GM18907 (cell line): ENCODE results near the gene GLTP.
A peak's percentile ranks its signal among the peaks of the same experiment; 100 is the strongest.
"Not testable (repeated sequence)": the region's sequence is repeated elsewhere in the genome, so short reads cannot be mapped to it uniquely, and the experiment has no call there.

Experiments
- ATAC-seq: cut with Tn5 transposase; IDR thresholded peaks from one replicate; pipeline ENCODE4 v1.9.1; 2021; ENCODE audit warnings: mild to moderate bottlenecking, moderate library complexity; ENCODE audit not compliant: unreplicated experiment

GLTP gene

GRCh38 chr12:109905301-109905700, 25.0 kb upstream of the GLTP start:
- ATAC-seq: no peak

GRCh38 chr12:109902891-109903418, 22.6 kb upstream of the GLTP start:
- ATAC-seq: no peak

DNA sequence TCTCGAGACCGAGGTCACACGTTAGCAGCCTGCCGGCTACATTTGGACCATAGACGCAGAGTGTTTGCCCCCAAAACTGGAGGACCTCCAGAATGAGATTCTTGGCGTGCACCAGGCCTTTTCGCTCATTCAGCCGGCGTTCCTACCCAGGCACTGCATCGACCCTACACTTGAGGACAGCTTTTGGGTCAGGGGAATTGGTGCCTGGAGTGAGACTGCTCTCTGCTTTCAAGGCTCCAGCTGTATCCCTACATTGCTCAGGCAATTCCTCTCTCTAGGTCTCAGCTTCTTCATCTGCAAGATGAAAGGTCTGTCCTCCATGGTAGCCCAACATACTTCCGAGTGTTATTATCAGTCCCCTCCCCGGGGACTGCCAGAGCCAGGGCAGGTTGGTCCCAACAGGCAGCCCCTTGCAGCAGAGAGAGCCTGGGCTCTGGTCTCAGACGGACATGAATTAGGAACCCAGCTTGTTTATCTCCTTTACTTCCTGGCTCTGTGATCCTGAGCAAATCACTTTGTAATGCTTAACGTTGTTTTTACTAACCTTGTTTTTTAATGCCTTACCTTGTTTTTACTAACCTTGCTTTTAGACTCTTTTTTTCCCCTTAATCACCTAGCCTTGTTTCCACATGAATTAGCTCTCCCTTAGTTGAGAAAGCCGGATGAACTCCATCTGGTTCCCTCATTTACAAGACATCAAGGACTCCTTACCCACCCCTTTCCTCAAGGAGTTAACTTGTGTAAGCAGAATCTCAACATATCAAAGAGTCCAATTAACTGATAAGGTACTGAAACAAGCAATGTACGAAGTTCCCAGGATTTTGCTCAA, 20.6 kb upstream of the GLTP start:
- ATAC-seq: peak; percentile 22

- peak; percentile 73 for ATAC-seq
Observed at GRCh38 chr12:109899783-109900751, 19.7 kb upstream of the GLTP start, which contains the start of gene TCHP. Gene TCHP (plus strand): TSS chr12:109900274. CDS start chr12:109903027, 2,753 bp downstream.

- not testable (repeated sequence) for ATAC-seq
Observed at GRCh38 chr12:109899345-109899744, 19.0 kb upstream of the GLTP start.

DNA sequence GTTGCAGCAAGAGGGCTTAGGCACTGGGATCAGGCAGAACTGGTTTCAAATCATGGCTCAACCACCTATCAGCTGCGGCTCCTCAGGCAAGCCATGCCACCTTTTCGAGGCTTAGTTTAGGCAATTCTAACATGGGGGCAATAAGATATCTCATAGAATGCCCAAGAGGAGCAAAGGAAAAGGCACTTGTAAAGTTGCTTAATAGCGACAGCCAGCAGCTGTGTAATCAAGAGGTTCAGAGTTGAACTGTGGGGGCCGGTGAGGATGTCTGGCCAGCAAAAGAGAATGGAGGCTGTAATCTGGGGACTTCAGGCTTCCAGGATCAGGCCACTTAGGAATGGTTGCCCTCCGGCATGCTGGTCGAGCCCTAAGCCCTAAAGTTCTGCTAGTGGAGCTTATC, 16.7 kb upstream of the GLTP start:
- ATAC-seq: no peak

DNA sequence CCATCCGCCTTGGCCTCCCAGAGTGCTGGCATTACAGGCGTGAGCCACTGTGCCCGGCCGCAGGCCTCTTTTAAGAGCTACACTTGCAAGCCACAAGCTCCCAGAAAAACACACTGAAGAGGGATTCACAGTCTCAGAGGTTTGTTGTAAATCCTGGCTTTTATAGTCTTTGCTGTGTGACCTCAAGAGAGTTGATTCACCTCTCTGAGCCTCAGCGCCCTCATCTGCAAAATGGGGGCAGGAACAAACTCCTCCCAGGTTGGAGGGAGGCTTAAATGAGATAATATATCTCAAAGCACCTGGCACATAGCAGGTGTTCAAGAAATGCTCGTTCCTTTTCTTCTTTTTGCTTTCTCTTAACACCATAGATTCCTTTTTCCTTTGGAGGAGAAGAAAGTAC, 15.8 kb upstream of the GLTP start:
- no peak for ATAC-seq

- ATAC-seq: no peak
Observed at GRCh38 chr12:109894939-109895338, 14.6 kb upstream of the GLTP start.

DNA sequence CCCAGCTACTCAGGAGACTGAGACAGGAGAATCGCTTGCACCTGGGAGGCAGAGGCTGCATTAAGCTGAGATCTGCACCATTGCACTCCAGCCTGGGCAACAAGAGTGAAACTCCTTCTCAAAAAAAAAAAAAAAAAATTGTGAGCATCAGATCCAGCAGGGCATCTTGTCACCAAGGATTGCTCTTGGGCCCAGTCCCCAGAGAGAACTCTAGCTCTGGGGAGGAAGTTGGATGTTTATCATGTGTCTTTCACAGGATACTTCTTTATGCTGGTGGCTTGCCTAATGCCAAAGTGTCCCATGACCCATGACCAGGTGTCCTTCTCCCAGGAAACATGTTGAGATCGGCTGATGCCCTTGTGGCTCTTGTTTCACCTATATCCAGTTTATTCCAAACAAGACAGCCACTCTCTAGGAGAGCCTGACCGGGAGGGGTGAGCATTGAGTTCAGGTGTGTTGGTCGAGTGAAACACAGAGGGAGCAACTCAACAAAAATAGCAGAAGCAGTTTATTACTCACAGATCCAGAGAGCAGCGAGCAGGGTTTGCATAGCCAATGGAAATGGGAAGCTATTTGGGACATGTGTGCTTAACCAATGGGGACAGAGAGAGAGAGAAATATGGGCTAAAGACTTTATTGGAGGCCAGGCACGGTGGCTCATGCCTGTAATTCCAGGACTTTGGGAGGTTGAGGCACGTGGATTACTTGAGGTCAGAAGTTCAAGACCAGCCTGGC, 13.1 kb upstream of the GLTP start:
- no peak for ATAC-seq

DNA sequence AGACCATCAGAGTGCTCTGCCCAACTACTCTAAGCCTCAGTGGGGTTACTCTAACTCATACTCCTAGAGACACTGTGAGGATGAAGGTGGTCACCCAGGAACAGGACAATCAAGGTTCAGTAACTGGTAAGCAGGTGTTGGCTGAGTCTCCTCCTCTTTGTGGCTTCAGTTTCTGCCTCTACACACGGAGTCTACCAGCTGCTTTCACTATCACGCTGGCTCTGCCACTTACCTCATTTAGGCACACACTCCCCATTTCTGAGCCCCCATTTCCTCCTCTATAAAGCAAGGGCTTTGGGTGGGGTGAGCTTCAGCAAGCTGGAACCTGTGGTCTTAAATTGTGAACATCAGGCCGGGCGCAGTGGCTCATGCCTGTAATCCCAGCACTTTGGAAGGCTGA, 12.4 kb upstream of the GLTP start:
- ATAC-seq: peak; percentile 68

DNA sequence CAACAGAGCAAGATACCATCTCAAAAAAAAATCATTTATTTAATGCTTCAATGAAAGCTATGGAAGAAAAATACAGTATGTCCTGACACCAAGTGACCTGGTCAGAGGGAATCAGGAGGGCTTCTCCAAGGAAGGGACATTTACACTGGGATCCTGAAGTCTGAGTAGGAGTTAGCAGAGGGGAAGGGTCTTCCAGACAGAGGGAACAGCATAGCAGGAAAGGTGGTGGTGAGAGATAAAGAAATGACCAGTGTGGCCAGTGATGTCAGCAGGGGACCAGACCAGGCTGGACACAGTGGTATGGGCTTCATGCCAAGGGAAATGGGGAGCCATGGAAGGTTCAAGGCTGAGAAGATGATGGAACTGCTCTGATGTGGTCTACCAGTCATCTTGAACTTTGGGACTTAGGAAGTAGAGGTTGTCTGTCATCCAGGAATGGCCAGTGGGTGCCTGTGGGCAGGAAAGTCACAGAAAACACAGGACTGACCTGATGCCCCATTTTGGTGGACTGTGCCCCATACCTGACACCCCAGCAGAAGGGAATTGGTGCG, 11.9 kb upstream of the GLTP start:
- no peak for ATAC-seq

GRCh38 chr12:109891731-109892130, 11.4 kb upstream of the GLTP start:
- ATAC-seq: not testable (repeated sequence)

DNA sequence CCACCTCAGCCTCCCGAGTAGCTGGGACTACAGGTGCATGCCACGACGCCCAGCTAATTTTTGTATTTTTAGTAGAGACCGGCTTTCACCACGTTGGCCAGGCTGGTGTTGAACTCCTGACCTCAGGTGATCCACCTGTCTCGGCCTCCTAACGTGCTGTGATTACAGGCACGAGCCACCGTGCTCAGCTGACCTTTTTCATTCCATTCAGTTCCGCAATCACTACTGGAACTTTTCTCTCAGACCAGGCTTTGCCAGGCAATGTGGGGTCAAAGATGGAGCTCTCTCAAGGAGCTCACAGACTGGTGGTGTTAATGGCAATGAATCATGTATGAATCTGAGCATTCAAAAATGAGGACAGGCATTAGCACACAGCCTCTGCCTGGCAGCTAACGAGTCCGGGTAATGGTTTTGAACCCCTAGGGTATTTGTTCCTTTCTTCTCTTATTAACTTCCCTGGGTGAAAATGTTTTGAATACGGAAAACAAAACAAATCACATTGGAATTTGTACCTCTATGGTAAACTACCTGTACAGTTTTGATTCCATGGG, 10.4 kb upstream of the GLTP start:
- no peak for ATAC-seq

GRCh38 chr12:109888179-109889020, 8.1 kb upstream of the GLTP start:
- no peak for ATAC-seq

DNA sequence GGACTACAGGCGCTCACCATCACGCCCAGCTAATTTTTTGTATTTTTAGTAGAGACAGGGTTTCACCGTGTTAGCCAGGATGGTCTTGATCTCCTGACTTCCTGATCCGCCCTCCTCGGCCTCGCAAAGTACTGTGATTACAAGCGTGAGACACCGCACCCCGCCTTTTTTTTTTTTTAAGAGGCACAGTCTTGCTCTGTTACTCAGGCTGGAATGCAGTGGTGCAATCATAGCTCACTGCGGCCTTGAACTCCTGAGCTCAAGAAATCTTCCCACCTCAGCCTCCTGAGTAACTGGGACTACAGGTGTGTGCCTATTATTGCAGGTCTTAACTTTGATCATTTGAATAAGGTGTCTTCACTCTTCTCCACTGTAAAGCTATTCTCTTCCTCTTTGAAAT, 5.3 kb upstream of the GLTP start:
- ATAC-seq: no peak

DNA sequence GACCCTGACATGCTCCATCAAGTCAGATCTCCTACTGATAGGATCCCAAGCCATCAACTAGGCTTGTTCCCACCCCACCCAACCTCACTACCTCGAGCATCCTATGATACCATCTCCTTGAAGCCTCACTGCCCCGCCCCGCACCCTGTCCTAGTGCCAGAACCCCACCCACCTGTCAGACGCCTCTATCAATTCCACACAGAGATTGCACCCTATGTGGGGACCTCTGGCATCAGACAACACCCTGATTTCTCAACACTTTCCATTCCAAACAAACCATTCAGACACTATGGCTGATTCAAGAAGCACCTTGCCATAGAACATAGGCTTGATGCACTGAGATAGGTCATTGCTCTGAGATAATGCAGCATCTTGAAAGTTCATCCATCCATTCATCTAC, 3.1 kb upstream of the GLTP start:
- no peak for ATAC-seq

DNA sequence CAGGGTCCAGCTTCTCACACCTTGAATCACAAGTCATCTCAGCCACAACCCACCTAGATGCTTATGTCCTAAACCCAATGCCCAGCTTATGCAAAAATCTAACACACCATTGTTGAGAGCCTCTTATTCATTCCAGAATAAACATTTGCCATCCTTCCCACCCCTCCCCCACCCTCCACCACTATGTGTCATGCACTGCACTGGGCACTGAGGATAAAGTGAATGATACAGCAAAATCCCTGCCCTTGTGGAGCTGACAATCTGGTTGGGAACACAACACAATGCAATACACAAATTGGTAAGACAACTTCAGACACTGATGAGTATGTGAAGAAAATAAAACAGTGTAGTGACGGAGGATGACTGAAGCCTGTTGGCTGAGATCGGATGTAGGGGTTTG, 1.4 kb upstream of the GLTP start:
- no peak for ATAC-seq

- ATAC-seq: no peak
Observed at GRCh38 chr12:109880938-109881337, 597 bp upstream of the GLTP start.

DNA sequence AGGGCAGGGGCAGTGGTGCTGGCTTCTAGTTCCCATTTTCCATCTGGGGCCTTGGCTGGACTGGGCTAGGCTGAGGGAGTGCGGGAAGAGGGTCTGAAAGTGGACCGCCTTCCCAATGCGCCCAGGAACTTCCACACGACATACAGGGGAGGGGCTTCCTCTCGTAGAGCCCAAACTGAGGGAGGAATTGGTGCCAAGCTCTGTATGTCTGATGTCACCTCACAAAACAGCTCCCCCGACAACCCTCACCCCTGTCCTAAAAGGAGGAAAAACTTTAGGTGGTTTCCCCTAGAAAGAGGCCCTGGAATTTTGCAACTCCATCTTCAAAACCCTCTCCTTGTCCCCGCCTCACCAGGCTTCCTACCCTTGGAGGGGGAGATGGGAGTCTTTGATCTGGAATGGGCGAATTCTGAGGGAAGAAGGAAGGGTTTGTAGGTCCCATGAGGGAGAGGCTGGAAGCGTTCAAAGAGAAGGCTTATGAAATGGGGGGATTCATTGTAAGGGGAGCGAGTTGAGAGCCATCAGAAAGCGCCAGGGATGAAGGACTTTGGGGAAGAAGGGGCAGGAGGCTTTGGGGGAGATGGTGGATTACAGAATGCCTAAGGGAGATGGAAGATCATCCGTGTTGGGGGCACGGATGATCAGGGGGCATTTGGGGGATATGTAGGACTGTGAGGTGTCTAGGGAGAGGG, 844 bp downstream of the GLTP start:
- ATAC-seq: no peak
